HG03097 (cell line): ENCODE data around the gene CRX.
"Not testable (repeated sequence)": the region's sequence is repeated elsewhere in the genome, so short reads cannot be mapped to it uniquely, and the experiment has no call there.

Source experiments
- ATAC-seq: cut with Tn5 transposase; IDR thresholded peaks from one replicate; pipeline ENCODE4 v1.9.1; 2021; ENCODE audit not compliant: unreplicated experiment, low FRiP score

CRX gene

GRCh38 chr19:47821460-47822020, at the start of gene CRX:
Gene CRX (plus strand): TSS chr19:47821937. CDS start chr19:47834444, 12,507 bp downstream.
- ATAC-seq: no peak

GRCh38 chr19:47776568-47776967, 45.2 kb upstream of the CRX start:
- no peak for ATAC-seq

- ATAC-seq: not testable (repeated sequence)
These were observed 44.3 kb upstream of the CRX start for GRCh38 chr19:47777245-47778048.

GRCh38 chr19:47778049-47778953, 43.4 kb upstream of the CRX start, which contains the start of gene SELENOW:
Gene SELENOW (plus strand): TSS chr19:47778703. CDS start chr19:47778786, 83 bp downstream.
- ATAC-seq: peak; percentile 76

GRCh38 chr19:47778954-47779351, 42.8 kb upstream of the CRX start:
- ATAC-seq: no peak

DNA sequence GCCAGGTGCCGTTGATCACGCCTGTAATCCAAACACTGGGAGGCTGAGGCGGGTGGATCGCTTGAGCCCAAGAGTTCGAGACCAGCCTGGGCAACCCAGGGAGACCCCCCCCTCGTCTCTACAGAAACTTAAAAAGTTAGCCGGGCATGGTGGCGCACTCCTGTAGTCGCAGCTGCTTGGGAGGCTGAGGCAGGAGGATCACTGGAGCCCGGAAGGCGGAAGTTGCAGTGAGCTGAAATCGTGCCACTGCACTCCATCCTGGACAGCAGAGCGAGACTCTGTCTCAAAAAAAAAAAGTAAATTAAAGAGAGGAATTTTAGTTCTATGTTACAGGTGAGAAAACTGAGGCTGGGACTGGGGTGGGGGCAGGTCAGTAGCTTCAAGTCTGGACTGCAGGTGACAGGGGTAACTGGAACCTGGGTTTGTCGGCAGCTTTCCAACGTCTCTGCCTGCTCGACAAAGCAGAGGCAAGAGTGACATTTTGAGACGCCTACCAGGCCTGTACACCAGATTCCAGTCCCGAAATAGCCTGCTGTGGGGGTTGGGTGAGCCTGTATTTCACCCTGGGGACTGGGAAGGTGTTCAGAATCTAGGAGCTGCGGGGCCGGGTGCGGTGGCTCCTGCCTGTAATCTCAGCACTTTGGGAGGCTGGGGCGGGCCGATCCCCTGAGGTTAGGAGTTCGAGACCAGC, 42.1 kb upstream of the CRX start:
- no peak for ATAC-seq

GRCh38 chr19:47780215-47780551, 41.6 kb upstream of the CRX start:
- no peak for ATAC-seq

DNA sequence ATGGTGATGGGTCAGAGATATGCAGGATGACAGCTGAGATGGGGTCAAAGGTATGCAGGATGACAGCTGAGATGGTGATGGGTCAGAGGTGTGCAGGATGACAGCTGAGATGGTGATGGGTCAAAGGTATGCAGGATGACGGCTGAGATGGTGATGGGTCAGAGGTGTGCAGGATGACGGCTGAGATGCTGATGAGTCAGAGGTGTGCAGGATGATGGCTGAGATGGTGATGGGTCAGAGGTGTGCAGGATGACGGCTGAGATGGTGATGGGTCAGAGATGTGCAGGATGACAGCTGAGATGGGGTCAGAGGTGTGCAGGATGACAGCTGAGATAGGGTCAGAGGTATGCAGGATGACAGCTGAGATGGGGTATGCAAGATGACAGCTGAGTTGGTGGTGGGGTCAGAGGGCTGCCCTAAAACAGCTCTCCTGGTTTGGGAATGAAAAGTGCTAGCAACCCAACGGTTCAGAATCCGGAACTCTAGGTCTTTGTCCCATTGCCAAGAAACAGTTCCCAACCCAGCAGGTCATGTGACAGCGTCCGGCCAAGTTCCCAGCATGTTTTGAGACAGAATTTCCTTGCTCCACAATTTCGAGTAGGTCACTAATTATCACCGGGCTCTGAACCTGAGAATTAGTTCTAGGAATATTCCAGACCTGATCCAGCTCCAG, 40.0 kb upstream of the CRX start:
- ATAC-seq: no peak

DNA sequence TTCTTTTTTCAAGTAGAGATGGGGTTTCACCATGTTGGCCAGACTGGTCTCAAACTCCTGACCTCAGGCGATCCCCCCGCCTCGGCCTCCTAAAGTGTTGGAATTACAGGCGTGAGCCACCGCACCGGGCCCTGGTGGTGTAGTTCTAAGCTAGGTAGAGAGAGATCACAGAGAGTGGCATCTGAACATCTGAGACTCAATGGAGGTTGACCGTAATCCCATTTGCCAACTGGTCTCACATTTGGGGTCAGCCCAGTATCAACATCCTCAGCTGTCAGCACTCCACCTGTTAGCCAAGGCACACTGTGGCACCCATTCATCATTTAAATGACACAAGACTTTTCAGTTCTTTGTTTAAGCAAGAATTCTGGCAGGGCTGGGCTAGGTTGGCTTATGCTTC, 35.2 kb upstream of the CRX start:
- no peak for ATAC-seq

- not testable (repeated sequence) for ATAC-seq
These were observed 34.4 kb upstream of the CRX start for GRCh38 chr19:47787307-47787706.

GRCh38 chr19:47789811-47790210, 31.9 kb upstream of the CRX start:
- ATAC-seq: not testable (repeated sequence)

- ATAC-seq: no peak
These were observed 31.3 kb upstream of the CRX start for GRCh38 chr19:47790398-47790814.

DNA sequence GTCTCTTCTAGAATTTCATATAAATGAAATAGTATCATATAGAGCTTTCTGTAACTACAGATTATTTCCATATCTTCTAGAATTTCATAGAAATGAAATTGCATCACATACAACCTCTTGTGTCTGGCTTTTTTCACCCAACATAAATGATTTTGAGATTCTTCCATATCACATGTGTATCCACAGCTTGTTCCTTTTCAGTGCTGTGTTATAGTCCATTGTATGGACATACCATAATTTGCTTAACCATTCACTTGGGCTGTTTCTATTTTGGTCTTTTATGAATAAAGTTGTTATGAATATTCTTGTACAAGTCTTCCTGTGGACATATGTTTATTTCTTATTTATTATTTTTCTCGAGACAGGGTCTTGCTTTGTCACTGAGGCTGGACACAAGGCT, 29.1 kb upstream of the CRX start:
- ATAC-seq: no peak

DNA sequence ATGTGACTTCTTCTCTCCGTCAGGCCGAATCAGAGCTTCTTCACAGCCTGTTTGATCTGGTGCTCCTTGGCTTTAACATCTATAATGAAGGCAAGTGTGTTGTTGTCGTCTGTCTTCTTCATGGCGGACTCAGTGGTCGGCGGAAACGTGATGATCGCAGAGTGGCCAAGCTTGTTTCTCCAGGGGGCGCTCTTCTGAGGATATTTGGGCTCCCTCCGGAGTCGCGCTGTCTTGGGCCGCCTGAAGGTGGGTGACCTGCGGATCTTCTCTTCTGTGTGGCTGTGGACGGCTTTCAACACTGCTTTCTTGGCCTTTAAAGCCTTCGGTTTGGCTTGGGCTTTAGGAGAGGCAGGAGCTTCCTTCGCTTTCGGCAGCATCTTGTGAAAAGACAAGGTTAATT, 27.2 kb upstream of the CRX start:
- no peak for ATAC-seq

DNA sequence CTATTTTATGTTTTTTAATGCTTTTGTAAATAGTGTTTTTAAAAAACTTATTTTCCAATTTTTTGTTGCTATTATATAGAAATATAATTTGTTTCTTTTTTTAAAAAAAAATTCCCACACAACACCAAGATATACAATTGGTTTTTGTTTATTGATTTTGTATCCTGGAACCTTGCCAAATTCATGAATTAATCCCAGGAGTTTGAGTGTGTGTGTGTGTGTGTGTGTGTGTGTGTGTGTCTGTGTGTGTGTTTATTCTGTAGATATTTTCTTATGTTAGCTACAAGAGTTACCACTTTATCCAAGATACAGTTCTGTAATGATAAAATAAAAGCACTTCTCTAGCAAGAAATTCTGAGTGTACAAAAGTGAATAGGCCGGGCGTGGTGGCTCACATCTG, 25.0 kb upstream of the CRX start:
- no peak for ATAC-seq

DNA sequence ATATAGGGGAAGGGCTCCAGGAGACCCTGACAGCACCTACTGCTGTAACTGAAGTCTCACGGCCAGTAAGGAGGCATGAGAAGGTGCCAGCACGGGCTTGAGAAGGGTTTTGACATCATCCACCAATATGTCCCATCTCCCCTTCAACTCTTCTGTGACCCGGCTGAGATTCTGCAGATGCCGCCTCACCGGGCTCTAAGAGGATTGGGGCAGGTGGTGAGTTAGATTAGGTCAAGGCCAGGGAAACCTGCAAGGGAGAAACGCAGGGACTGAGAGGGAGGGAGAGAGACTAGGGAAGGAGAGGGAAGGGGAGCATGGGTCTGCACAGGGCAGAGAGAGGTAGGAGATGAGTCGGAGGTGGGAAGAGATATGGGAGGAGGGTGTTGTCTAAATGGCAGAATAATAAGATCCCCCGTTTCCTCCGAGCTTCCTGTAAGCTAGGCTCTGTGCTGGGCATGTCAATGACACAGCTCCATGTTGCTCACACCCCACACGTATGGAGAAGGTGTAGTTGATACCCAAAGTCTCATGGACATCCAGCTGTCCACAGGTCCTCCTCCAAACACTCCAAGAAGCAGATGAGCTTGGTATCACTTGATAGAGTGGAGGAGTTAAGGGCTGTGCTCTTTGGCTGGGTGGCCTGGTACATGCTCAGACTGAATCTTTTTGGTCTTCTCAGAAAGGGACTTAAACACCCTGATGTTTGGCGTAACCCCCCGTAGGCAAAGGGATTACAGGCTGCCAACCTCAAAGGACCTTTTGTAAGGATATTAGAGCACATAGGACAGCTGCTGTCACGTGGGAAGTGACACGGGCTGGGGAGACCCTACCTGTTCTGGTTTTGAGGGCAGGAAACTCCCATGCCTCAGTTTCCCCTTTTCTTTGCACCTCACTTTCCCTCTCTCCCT, 23.5 kb upstream of the CRX start:
- ATAC-seq: no peak

DNA sequence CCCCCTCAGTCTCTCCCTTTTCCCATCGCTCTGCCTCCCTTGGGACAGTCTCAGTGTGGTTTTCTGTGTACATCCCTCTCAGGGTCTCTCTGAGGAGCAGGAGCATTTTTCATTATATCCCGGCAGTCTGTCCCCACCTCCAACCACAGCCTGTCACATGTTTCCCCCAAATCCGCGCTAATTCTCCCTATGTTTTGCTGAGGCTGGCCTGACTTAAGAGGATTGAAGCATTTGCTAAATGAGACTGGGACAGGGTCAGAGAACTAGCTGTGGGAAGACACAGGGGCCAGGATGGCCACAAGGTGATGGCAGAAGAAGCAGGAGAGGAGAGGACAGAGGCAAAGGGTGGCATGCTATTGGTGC, 22.9 kb upstream of the CRX start:
- ATAC-seq: no peak

- no peak for ATAC-seq
These were observed 20.5 kb upstream of the CRX start for GRCh38 chr19:47801270-47801669.

GRCh38 chr19:47802521-47803043, 19.2 kb upstream of the CRX start:
- ATAC-seq: no peak
